ENCODE measurements around the gene EEIG2.

DNA sequence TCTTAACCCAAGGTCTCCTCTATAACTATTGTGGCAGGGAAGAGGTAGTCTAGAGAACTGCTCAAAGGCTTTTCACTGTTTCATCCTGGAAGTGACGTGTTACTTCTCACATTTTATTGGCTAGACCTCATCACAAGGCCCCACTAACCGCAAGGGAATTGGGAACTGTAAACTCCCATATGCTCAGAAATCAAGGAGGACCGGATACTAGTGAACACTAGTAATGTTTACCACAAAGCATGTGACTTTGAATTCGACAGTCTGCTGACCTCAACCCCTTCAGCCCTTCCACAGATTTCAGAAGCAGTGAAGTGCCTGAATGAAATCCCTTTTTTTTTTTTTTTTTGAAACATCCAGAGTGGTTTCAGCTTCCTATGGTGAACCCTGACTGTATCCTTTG, 3.4 kb upstream of the EEIG2 start:
- TF ChIP-seq EZH2phosphoT487 (IDR thresholded peaks at IDR 0.05; ENCODE audit: low read length) (no peak), EZH2 (optimal IDR thresholded peaks at IDR 0.05; ENCODE audit: low read depth, low read length) (no peak)
- TF ChIP-seq, protein P1, sequence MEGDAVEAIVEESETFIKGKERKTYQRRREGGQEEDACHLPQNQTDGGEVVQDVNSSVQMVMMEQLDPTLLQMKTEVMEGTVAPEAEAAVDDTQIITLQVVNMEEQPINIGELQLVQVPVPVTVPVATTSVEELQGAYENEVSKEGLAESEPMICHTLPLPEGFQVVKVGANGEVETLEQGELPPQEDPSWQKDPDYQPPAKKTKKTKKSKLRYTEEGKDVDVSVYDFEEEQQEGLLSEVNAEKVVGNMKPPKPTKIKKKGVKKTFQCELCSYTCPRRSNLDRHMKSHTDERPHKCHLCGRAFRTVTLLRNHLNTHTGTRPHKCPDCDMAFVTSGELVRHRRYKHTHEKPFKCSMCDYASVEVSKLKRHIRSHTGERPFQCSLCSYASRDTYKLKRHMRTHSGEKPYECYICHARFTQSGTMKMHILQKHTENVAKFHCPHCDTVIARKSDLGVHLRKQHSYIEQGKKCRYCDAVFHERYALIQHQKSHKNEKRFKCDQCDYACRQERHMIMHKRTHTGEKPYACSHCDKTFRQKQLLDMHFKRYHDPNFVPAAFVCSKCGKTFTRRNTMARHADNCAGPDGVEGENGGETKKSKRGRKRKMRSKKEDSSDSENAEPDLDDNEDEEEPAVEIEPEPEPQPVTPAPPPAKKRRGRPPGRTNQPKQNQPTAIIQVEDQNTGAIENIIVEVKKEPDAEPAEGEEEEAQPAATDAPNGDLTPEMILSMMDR (IDR thresholded peaks at IDR 0.05; ENCODE audit: low read length), result no peak

All from MM.1S (cell line).